Stimulated activated CD8-positive, alpha-beta memory T cell treated with anti-CD3 and anti-CD28 coated beads, Interleukin-4, amount 100 ng/mL, for 24 hours (primary cell): ENCODE results near the gene IFI27L1.

Source experiments
- DNase-seq: peaks from one replicate; pipeline ENCODE4 v3.0.0-alpha.2; 2020; ENCODE audit warnings: low read depth

The IFI27L1 gene

DNA sequence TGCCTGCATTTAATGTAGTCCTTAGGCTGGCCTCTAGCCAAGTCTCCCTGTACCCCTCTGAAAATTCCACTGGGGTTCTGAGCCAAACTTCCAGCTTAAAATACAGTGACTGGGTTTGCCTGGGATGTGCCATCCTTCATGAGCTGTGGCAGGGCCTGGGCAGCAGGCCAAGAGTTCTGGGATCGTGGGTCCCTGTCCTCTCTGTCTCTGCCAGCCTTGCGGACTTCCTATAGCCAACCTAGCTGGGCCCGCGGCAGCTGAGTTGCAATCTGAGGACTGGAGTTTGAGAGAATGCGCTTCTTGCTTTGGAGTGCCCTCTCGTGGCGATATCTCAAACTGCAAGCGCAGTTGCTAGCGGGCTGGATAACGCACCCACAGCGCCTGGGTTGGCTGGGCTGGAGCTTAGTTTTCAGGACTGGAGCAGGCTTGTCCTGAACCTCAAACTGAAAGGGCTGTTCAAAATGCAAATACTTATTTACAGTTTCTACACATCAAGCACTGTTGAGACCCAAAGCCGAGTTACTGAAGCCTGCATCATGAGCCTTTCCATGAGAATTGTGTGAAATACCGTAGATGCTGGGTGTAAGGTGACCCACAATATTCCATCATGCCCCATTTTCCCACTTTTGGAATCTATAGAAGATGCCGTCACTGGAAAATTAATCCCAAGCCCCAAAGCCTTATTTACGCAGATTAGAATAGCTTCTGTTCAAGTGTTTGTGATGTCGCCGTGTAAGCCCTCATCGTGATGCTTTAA lies 55.6 kb downstream of the IFI27L1 start:
- peak; percentile 77 for DNase-seq

DNA sequence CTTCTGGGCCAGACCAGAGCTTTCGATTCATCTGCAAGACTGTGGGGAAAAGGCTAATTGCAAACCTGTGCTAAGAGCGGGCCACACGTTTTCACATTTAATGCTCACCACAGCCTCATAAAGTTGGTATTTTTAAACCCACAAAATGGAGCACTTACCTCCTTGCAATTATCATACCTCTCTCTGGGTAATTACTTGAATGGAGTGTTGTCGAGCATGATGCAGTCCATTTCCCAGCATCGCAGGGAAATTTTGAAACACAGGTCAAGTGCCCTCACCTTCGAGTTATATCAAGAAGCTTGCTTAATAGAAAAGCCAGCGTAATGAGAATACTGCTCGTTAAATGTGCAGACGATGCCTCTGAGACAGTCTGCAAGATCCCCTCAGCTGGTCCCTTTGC lies 57.1 kb downstream of the IFI27L1 start:
- no peak for DNase-seq

GRCh38 chr14:94139006-94139405 lies 57.9 kb downstream of the IFI27L1 start:
- no peak for DNase-seq

- DNase-seq = no peak
Measured at GRCh38 chr14:94139421-94139820, 58.3 kb downstream of the IFI27L1 start.

DNA sequence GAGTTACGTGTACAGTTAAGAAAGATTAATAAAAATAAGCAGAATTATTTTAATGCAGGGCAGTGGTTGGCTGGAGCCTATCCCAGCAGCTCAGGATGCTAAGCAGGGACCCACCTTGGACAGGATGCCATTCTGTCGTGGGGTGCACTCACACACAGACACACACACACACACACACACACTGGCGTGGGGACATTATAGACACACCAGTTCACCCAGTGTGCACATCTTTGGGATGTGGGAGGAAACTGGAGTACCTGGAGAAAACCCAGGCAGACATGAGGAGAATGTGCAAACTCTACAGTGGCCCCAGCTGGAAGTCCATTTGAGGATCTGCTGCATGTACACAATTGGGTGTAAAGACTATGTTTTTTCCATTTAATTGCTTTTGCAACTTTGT lies 61.1 kb downstream of the IFI27L1 start:
- no peak for DNase-seq

DNA sequence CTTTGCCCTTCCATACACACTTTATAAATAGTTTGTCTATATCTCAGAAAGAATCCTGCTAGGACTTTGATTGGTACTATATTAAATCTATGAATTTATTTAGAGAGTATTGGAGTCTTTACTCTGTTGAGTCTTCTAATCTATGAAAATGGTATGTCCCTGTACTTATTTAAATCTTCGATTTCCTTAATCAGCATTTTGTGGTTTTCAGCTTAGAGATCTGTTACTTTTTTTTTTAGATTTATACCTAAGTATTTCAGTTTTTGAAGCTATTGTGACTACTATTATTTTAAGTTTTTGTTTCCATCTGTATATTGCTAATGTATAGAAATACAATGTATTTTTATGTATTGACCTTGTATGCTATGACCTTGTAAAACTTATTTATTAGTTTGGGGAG lies 61.7 kb downstream of the IFI27L1 start:
- DNase-seq = no peak

DNA sequence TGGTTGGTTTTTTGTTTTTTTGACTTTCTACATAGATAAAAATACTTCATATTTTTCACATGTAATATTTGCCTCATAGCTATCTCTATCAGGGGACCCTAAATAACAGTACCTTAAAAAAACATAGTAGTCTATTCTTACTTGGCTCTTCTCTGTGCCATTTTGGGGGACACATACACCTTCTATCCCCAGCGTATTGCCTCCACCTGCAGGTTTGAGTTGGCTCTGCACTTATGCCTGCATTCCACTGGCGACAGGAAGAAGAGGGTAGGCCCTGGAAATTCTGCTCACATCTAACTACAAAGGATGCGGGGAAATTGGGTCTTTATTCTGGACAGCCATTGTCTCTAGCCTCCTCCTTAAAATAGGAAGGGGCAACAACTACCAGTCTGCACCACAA lies 62.1 kb downstream of the IFI27L1 start:
- DNase-seq = no peak

GRCh38 chr14:94143711-94144110 lies 62.6 kb downstream of the IFI27L1 start:
- no peak for DNase-seq

DNA sequence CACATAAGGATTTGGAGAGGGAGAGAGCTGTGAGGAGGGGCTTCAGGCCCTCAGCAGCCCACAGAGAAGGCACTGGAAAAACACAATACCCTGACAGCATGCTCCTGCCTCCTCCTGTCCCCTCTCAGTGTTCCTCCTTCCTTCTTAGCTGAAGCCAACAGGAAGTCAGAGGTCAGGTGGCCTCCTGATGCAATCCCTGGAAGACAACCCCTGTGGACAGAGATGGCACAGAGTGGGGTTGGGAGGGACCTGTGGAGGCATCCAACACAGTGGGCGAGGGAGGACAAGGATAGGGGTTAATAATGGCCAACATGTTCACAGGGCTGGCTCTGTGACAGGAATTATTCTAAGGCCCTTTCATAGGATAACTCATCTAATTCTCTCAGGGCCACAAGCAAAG lies 63.7 kb downstream of the IFI27L1 start:
- DNase-seq = no peak

DNA sequence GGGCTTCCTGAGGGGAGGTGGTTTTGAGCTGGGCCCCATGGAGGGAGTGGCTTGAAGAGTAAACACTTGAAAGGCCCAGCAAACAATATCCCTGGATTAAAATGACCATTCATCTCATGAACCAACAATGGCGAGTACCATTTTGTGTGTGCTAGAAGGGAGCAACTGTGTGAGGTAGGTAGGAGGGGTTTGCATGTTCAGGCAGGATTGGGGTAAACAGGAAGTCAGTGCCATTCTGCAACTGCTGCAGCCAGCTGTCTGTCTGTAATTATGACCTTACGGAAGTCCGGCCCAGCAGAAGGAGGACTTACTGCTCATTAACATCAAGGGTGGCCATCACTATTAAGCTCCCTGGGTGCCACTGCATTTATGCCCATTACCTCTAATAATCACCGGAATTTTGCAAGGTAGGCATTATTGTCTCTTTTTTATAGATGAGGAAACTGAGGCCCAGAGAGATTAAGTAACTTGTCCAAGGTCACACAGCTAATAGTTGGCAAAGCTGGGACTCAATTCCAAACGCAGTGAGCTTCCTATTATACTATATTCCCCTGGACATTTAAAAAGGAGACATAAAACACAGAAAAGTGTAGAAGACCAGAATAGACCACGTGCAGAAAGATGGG lies 64.9 kb downstream of the IFI27L1 start:
- DNase-seq = no peak
